HFF-Myc (cell line): Measurements from ENCODE around the gene TMC6.

Source experiments
- DNase-seq: peaks from one replicate; pipeline ENCODE4 v3.0.0-alpha.2; 2011; ENCODE audit warnings: low read depth; ENCODE audit errors: extremely low read depth
- H3K4me3 ChIP-seq: replicated peaks from 2 replicates; pipeline ENCODE4 v1.5.1; 2011; ENCODE audit warnings: low read depth, mild to moderate bottlenecking, control low read depth, low read length
- CTCF ChIP-seq: IDR thresholded peaks from 2 replicates; pipeline ENCODE4 v1.5.1; 2012; ENCODE audit warnings: mild to moderate bottlenecking, low read depth, low read length, control low read depth; ENCODE audit errors: missing control alignments

TMC6 gene

GRCh38 chr17:78166416-78166815 lies 37.9 kb upstream of the TMC6 start:
- no peak overlapping the region for H3K4me3 ChIP-seq
- DNase-seq, result no peak
- no peak for TF ChIP-seq CTCF

- no peak for DNase-seq
- TF ChIP-seq CTCF, result no peak
- no peak overlapping the region for H3K4me3 ChIP-seq
These were observed 36.4 kb upstream of the TMC6 start for GRCh38 chr17:78164748-78165607.

- H3K4me3 ChIP-seq, result no peak overlapping the region
- TF ChIP-seq CTCF, result no peak
- DNase-seq, result no peak
These were observed 35.6 kb upstream of the TMC6 start for GRCh38 chr17:78163881-78164747.

GRCh38 chr17:78159575-78160158 lies 31.1 kb upstream of the TMC6 start:
- no peak for TF ChIP-seq CTCF
- no peak overlapping the region for H3K4me3 ChIP-seq
- DNase-seq, result no peak

- no peak for TF ChIP-seq CTCF
- no peak for DNase-seq
- H3K4me3 ChIP-seq, result no peak overlapping the region
These were observed 26.6 kb upstream of the TMC6 start for GRCh38 chr17:78154903-78155811.

- TF ChIP-seq CTCF, result no peak
- H3K4me3 ChIP-seq, result no peak overlapping the region
- DNase-seq, result no peak
These were observed 23.0 kb upstream of the TMC6 start for GRCh38 chr17:78151514-78152008.
